H7 (cell line): ENCODE data around the gene NDUFS4. TPM values are rescaled to one million over a fixed set of nuclear protein-coding genes. Genes with fewer than 3 reads are reported as not detected.
"Not testable (repeated sequence)": the region's sequence is repeated elsewhere in the genome, so short reads cannot be mapped to it uniquely, and the experiment has no call there.

Experiments
- DNase-seq: peaks from one replicate; pipeline ENCODE4 v3.0.0; 2012
- H3K27me3 ChIP-seq: 2 replicates; pipeline ENCODE4 v1.6.0; 2011; ENCODE audit warnings: mild to moderate bottlenecking, low read length; ENCODE audit not compliant: control insufficient read depth, insufficient read depth
- H3K36me3 ChIP-seq: replicated peaks from 2 replicates; pipeline ENCODE4 v1.5.1; 2011; ENCODE audit warnings: low read length; ENCODE audit not compliant: control insufficient read depth, insufficient read depth
- H3K4me3 ChIP-seq: 2 replicates; pipeline ENCODE4 v1.5.1; 2011; ENCODE audit warnings: low read depth, mild to moderate bottlenecking, control low read depth, low read length, moderate library complexity; ENCODE audit not compliant: insufficient read depth
- total RNA-seq: library from RNA; depleted of rRNA; stranded (reverse); fragments of >200 nt; shearing (Covaris generic); gene quantifications from 2 replicates; pipeline ENCODE4 v1.2.3, GENCODE V29; 2014

NDUFS4 gene
- total RNA-seq, 1 experiment from 2014 or later, result 106 TPM

DNA sequence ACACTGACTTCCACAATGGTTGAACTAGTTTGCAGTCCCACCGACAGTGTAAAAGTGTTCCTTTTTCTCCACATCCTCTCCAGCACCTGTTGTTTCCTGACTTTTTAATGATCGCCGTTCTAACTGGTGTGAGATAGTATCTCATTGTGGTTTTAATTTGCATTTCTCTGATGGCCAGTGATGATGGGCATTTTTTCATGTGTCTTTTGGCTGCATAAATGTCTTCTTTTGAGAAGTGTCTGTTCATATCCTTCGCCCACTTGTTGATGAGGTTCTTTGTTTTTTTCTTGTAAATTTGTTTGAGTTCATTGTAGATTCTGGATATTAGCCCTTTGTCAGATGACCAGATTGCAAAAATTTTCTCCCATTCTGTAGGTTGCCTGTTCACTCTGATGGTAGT, 100.1 kb downstream of the NDUFS4 start:
- DNase-seq, H3K36me3 ChIP-seq, H3K4me3 ChIP-seq, H3K27me3 ChIP-seq: not testable (repeated sequence)

DNA sequence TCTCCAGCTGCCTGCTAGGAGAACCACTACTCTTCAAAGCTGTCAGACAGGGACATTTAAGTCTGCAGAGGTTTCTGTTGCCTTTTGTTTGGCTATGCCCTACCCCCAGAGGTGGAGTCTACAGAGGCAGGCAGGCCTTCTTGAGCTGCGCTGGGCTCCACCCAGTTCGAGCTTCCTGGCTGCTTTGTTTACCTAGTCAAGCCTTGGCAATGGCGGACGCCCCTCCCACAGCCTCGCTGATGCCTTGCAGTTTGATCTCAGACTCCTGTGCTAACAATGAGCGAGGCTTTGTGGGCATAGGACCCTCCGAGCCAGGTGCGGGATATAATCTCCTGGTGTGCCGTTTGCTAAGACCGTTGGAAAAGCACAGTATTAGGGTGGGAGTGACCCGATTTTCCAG, 104.9 kb downstream of the NDUFS4 start:
- not testable (repeated sequence) for H3K36me3 ChIP-seq, H3K4me3 ChIP-seq, DNase-seq, H3K27me3 ChIP-seq

DNA sequence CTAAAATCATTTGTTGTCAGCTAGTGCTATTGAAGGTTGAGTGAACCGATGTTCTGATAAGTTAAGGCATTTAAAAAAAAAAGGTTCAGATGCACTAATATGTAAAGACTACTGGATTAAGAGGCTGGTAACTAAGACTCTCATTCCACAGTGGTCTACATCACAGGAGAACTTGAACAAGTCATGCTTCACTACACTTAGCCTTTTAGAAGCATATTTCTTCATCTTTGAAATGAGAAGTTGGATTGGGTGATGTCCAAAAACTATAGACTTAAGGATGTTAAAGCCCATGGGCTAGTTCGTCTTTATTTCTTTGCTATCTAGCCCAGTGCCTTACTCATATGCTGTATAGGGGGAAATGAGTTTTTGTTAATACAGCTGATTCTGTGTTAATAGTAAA, 107.2 kb downstream of the NDUFS4 start:
- H3K27me3 ChIP-seq, result no peaks in the 10 kb centered on the region
- H3K36me3 ChIP-seq, result no peaks in the 10 kb centered on the region
- DNase-seq, result no peak
- no peak overlapping the region for H3K4me3 ChIP-seq

DNA sequence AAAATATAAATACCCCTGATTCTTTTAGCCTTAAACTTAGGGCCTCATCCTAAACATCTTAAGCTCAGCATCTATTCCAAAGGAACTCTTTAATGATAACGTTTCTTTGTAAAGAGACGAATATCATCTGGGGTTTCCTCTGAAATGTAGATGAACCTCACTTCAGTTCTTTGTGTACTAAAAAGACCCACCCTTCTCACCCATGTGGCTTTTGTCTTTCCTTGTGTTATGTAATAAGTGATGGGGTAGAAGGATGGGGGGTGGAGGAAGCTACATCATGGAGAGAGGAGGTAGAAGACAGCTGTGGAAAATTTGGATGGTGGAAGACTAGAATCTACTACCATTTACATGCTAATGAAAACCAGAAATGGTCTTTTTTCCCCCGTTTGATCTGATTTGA, 111.0 kb downstream of the NDUFS4 start:
- DNase-seq, result peak; percentile 62
- Histone ChIP-seq H3K27me3 (no peaks in the 10 kb centered on the region), H3K4me3 (no peak overlapping the region), H3K36me3 (no peaks in the 10 kb centered on the region)

DNA sequence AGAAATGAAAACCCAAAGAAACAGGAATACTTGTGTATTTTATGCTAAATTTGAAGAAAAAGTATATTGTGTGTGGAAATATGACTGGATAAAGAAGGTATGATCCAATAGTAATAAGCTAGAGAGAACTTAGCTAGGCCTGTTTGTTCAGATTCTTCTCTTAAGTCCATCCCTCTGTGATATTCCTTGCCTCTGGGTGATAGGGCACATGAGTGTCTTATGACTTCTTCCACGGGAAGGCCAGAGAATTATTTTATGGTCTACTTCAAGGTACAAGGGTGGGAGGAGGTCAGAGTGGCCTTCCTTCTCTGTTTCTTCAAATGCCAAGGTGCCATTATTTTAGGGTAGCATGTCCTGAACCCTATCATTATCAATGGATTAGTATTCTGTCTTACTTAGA, 113.7 kb downstream of the NDUFS4 start:
- Histone ChIP-seq H3K36me3 (no peaks in the 10 kb centered on the region), H3K27me3 (no peaks in the 10 kb centered on the region), H3K4me3 (no peak overlapping the region)
- no peak for DNase-seq

DNA sequence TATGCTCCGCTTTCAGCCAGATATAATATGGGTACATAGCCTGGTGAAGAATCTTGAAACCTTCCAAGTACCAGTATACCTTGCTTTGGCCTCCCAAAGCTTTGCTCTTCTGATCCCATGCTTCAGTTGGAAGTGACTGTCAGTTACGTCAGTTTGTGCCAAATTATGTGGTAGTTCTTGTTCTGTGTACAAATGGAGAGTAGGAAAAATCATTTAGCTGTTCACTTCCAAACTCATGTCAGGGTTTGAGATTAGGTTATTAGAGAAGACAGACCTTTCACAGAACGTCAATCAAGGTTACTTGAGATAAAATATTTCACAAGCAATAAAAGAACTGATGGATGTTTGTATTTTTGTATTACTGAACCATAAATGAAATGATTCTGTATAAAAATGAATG, 117.2 kb downstream of the NDUFS4 start:
- no peak for DNase-seq
- Histone ChIP-seq H3K4me3 (no peak overlapping the region), H3K27me3 (no peaks in the 10 kb centered on the region), H3K36me3 (no peaks in the 10 kb centered on the region)

DNA sequence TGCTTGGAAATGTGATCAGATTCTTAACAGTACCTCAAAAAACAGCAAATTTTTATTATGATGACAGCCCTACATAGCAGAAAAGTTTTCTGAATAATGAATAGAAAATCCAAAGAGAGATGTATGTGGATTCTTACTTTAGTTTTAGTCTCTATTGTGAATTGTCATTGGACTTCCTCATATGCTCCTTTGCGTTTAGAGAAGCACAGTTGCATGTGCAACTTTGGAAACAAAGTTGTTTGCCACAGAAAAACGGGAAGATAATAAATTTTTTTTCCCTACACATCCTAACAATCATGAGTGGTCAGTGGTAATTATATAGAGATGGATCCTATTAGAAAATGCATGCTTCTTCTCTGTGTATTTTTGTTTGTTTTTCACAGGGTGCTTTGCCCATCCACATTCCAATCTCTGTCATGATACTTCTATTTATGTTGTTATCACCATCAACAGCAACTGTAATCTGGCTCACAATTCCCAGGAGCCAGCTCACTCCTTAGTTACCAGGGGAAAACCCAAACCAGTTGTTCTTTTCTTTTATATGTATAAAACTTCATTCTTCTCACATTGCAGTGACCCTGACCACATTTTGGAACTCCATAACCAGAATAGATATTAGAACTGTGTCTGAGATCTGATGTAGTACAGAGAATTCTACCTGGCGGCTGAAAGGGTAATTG, 118.7 kb downstream of the NDUFS4 start:
- DNase-seq, result no peak
- Histone ChIP-seq H3K4me3 (no peak overlapping the region), H3K36me3 (no peaks in the 10 kb centered on the region), H3K27me3 (no peaks in the 10 kb centered on the region)

DNA sequence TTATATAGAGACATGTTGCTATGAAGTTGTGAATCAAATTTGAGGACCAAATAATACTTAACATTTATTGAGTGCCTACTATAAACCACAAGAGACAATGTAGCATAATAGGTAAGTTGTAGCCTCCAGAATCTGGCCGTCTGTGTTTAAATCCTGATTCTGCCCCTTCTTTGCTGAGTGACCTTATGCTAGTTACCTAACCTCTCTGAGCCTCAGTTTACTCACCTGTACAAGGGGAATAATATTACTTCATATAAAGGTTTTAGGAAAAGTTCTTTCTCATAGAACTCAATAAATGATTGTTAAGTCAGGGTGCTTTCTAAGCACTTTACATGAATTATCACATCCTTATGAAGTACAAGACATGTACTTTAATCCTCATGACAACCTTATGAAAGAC, 120.6 kb downstream of the NDUFS4 start:
- DNase-seq, result no peak
- Histone ChIP-seq H3K27me3 (no peaks in the 10 kb centered on the region), H3K4me3 (no peak overlapping the region)

DNA sequence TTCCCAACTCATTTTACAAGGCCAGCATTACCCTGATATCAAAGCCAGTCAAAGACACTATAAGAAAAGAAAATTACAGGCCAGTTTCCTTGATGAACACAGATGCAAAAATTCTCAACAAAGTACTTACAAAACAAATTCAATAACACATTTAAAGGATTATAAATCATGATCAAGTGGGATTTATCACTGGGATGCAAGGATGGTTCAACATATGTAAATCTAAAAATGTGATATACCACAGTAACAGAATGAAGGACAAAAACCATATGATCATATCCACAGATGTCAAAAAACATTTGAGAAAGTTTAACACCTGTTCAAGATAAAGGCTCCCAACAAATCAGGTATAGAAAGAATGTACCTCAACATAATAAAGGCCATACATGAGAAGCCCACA, 130.6 kb downstream of the NDUFS4 start:
- Histone ChIP-seq H3K36me3 (no peaks in the 10 kb centered on the region), H3K27me3 (no peaks in the 10 kb centered on the region), H3K4me3 (no peak overlapping the region)
- DNase-seq, result no peak

More for the DNA sequence above, 120.6 kb downstream of the NDUFS4 start:
- no peaks in the 10 kb centered on the region for H3K36me3 ChIP-seq

DNA sequence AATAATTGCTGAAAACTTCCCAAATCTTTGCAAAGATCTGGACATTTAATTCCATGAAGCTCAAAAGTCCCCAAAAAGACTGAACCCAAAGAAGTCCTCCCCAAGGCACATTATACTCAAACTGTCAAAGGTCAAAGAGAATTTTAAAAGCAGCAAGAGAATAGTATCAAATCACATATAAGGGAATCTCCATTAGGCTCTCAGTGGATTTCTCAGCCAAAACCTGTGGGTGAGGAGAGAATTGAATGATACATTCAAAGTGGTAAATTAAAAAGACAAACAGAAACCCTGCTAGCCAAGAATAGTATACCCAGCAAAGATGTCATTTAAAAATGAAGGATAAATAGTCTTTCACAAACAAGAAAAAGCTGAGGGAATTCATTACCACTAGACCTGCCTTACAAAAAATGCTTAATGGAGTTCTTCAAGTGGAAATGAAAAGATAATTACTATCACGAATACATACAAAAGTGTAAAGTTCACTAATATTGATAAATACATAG, 134.1 kb downstream of the NDUFS4 start:
- Histone ChIP-seq H3K27me3 (no peaks in the 10 kb centered on the region), H3K4me3 (no peak overlapping the region), H3K36me3 (no peaks in the 10 kb centered on the region)
- no peak for DNase-seq

DNA sequence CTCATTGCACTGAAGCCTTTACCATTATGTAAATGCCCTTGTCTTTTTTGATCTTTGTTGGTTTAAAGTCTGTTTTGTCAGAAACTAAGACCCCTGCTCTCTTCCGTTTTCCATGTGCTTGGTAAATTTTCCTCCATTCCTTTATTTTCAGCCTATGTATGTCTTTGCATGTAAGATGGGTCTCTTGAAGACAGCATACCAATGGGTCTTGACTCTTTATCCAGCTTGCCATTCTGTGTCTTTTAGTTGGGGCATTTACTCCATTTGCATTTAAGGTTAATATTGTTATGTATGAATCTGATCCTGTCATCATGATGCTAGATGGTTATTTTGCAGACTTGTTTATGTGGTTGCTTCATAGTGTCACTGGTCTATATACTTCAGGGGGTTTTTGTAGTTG, 150.0 kb downstream of the NDUFS4 start:
- H3K4me3 ChIP-seq, H3K36me3 ChIP-seq, DNase-seq, H3K27me3 ChIP-seq: not testable (repeated sequence)

DNA sequence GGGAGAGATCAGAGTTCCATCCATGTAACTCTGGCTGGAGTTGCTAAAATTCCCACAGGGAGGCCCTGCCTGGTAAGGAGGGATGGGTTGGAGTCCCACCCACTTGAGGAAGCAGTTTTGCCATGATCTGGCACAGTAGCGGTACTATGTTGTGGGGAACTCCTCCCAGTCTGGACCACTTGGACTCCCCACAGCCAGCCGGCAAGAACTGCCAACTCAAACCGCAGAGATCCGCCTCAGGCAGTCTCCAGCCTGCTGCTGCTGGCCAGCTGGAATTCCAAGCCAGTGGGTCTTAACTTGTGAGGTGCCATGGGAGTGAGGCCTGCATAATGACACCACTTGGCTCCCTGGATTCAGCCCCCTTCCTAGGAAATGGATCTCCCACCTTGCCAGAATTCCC, 151.9 kb downstream of the NDUFS4 start:
- no peak for DNase-seq
- Histone ChIP-seq H3K36me3 (no peaks in the 10 kb centered on the region), H3K27me3 (no peaks in the 10 kb centered on the region), H3K4me3 (no peak overlapping the region)

DNA sequence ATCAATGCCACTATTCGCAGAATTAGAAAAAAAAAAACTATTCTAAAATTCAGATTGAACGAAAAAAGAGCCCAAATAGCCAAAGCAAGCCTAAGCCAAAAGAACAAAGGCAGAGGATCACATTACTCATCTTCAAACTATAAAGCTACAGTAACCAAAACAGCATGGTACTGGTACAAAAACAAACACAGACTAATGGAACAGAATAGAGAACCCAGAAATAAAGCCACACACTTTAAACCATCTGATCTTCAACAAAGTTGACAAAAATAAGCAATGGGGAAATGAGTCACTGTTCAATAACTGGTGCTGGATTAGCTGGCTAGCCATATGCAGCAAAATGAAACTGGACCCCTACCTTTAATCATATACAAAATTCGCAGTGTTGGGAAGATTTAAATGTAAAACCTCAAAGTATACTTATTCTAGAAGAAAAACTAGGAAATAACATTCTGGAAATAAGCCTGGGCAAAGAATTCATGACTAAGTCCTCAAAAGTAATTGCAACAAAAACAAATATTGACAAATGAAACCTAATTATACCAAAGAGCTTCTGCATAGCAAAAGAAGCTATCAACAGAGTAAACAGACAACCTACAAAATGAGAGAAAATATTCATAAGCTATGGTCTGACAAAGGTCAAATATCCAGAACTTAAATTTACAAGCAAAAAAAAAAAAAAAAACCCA, 153.7 kb downstream of the NDUFS4 start:
- Histone ChIP-seq H3K36me3 (no peaks in the 10 kb centered on the region), H3K27me3 (no peaks in the 10 kb centered on the region), H3K4me3 (no peak overlapping the region)
- DNase-seq, result no peak

DNA sequence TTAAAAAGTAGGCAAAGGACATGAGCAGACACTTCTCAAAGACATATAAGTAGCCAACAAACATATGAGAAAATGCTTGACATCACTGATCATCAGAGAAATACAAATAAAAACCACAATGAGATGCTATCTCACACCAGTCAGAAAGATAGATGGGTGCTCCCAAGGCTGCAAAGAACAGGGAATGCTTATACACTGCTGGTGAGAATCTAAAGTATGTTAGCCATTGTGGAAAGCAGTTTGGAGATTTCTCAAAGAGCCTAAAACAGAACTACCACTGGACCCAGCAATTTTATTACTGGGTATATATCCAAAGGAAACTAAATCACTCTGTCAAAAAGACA, 154.2 kb downstream of the NDUFS4 start:
- no peak overlapping the region for H3K4me3 ChIP-seq
- no peaks in the 10 kb centered on the region for H3K36me3 ChIP-seq
- H3K27me3 ChIP-seq, result no peaks in the 10 kb centered on the region
- DNase-seq, result no peak

DNA sequence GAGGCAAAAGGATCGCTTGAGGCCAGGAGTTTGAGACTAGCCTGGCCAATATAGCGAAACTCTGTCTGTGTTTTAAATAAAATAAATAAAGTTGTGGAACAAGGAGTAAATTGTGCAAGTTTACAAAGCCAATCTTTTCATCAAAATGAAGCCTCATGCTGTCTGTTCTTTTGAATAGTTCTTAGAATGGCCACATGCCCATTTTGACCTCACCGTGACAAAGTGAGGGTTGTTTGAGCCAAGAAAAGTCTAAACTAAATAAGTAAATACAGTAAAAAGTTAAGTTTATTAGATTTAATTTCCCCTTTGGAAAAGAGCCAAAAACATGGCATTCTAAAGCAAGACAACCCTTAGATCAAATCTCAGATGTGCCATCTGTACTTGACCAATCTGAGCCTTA, 165.7 kb downstream of the NDUFS4 start:
- no peak for DNase-seq
- no peaks in the 10 kb centered on the region for H3K27me3 ChIP-seq
- no peak overlapping the region for H3K4me3 ChIP-seq
- no peaks in the 10 kb centered on the region for H3K36me3 ChIP-seq
